Measurements from ENCODE around the gene ZNF497. TPM values are rescaled to one million over a fixed set of nuclear protein-coding genes. Genes with fewer than 3 reads are reported as not detected.

ZNF497 gene
- total and polyA plus RNA-seq, 2 of the 13 experiments (the other 11 are each of a cell fraction or from before 2014, with no cell fraction given): 1.5 to 1.9 TPM

DNA sequence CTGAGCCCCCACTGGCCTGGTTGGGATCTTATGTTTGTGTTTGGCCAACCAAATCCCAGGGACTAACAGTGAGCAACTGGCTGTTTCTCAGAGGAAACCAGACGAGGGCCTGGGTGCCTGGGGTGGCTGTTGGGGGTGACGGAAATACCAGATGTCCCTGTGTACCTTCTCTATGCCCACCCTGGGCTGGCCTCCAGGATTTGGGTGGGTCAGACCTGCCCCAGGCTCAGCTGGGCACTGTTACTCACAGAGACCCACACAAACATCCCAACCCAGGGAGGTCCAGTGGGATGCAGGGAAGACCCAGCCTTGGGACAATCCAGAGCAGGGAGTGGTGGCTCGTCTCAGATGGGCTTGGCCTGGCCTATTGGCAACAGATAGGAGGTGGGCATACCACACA lies 26.9 kb downstream of the ZNF497 start:
- Histone ChIP-seq H3K36me3 (replicated peaks in 1 of 2; ENCODE audit: control insufficient read depth in 1 of 2, insufficient read depth in 2 of 2, low read length in 2 of 2) (peaks cover 14 to 38% of the 10 kb centered on the region in 2 experiments; a peak in 4 of 5 replicates), H3K27me3 (ENCODE audit: control insufficient read depth in 1 of 2, insufficient read depth in 2 of 2, low read length in 2 of 2) (no peaks in the 10 kb centered on the region), H3K79me2 (ENCODE audit: insufficient read depth, low read length) (no peaks in the 10 kb centered on the region), H3K9me3 (ENCODE audit: low read length) (no peaks in the 10 kb centered on the region), H2AFZ (ENCODE audit: low read length) (no peak overlapping the region), H4K20me1 (ENCODE audit: insufficient read depth, low read length) (no peaks in the 10 kb centered on the region), H3K9ac (ENCODE audit: insufficient read depth, low read depth, low read length) (no peak overlapping the region), H3K4me2 (ENCODE audit: low read depth, low read length) (no peak overlapping the region), H3K4me3 (replicated peaks in 1 of 3; ENCODE audit: insufficient read depth in 1 of 3, low read depth in 2 of 3, low read length in 3 of 3) (no peak overlapping the region), H3K27ac (ENCODE audit: extremely low read length, insufficient read depth, low read length) (no peak overlapping the region), H3K4me1 (ENCODE audit: insufficient read depth, low read length) (0 out of 2 replicates have a peak, but pooled peaks cover under 1% of the 10 kb centered on the region)
- no TSS peak for BruUV-seq (replicated peaks)
- ChIA-PET POLR2A (no interaction called here), CTCF (ENCODE audit: low intra/inter-chr PET ratio, low total read pairs) (no interaction called here)
- in situ Hi-C loops (cut with HindIII; ENCODE audit: extremely low pct_ligation_motif_present, low pct_unique_long_range_greater_than_20kb) (no loop called here), intact Hi-C loops (cut with micrococcal nuclease; ENCODE audit: unreplicated experiment) (no loop called here)
- ATAC-seq (no peak), FAIRE-seq (no peak), DNase-seq (ENCODE audit: low spot score) (no peak)
- WGBS (ENCODE audit: low lambda C conversion rate): 100% methylated on average over 2 of the region's 3 CpGs
- TF ChIP-seq NAIF1 (CRISPR knock-in tag; IDR thresholded peaks at IDR 0.05; ENCODE audit: borderline replicate concordance): no peak
- TF ChIP-seq TCF7L2 (IDR thresholded peaks at IDR 0.05; ENCODE audit: low read depth, low read length): no peak
- TF ChIP-seq, protein P1, sequence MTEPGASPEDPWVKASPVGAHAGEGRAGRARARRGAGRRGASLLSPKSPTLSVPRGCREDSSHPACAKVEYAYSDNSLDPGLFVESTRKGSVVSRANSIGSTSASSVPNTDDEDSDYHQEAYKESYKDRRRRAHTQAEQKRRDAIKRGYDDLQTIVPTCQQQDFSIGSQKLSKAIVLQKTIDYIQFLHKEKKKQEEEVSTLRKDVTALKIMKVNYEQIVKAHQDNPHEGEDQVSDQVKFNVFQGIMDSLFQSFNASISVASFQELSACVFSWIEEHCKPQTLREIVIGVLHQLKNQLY (CRISPR knock-in tag; IDR thresholded peaks at IDR 0.05): no peak
- no peak for TF ChIP-seq ERF (CRISPR knock-in tag; IDR thresholded peaks at IDR 0.05)
- no peak for TF ChIP-seq ZNF329 (CRISPR knock-in tag; IDR thresholded peaks at IDR 0.05; ENCODE audit: low read depth)
- TF ChIP-seq ZFP1 (CRISPR knock-in tag; IDR thresholded peaks at IDR 0.05): no peak
- TF ChIP-seq, protein P2, sequence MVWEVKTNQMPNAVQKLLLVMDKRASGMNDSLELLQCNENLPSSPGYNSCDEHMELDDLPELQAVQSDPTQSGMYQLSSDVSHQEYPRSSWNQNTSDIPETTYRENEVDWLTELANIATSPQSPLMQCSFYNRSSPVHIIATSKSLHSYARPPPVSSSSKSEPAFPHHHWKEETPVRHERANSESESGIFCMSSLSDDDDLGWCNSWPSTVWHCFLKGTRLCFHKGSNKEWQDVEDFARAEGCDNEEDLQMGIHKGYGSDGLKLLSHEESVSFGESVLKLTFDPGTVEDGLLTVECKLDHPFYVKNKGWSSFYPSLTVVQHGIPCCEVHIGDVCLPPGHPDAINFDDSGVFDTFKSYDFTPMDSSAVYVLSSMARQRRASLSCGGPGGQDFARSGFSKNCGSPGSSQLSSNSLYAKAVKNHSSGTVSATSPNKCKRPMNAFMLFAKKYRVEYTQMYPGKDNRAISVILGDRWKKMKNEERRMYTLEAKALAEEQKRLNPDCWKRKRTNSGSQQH (CRISPR knock-in tag; IDR thresholded peaks at IDR 0.05; ENCODE audit: low read depth): no peak
- TF ChIP-seq PAWR (CRISPR knock-in tag; IDR thresholded peaks at IDR 0.05; ENCODE audit: borderline replicate concordance): no peak
- no peak for TF ChIP-seq ZNF558 (CRISPR knock-in tag; IDR thresholded peaks at IDR 0.05; ENCODE audit: borderline replicate concordance)
- no peak for TF ChIP-seq KDM4B (CRISPR knock-in tag; IDR thresholded peaks at IDR 0.05)
